HepG2 (cell line): ENCODE data around the gene TASP1. TPM values are rescaled to one million over a fixed set of nuclear protein-coding genes. Genes with fewer than 3 reads are reported as not detected.

Experiments used
- CC2D1A ChIP-seq: sonication (generic); formaldehyde crosslinking; IDR thresholded peaks from 2 replicates; pipeline ENCODE4 v1.8.1; 2023; ENCODE audit warnings: mild to moderate bottlenecking, missing genetic modification reagents
- CEBPZ ChIP-seq: IDR thresholded peaks from 2 replicates; pipeline ENCODE4 v1.6.1; 2012; ENCODE audit warnings: low read length, improper control_type of control experiment
- DNMT3B ChIP-seq: conservative IDR thresholded peaks from 2 replicates; pipeline ENCODE4 v1.6.1; 2016; ENCODE audit warnings: missing biosample characterization, control low read depth
- ETS1 ChIP-seq: sonication (generic); formaldehyde crosslinking; IDR thresholded peaks from 2 replicates; pipeline ENCODE4 v1.4.0; 2020; ENCODE audit warnings: missing genetic modification reagents
- KLF13 ChIP-seq: sonication (generic); formaldehyde crosslinking; IDR thresholded peaks from 2 replicates; pipeline ENCODE4 v1.4.0; 2020; ENCODE audit warnings: mild to moderate bottlenecking, missing genetic modification reagents
- RBAK ChIP-seq: sonication (generic); formaldehyde crosslinking; IDR thresholded peaks from 2 replicates; pipeline ENCODE4 v1.5.1; 2020; ENCODE audit warnings: mild to moderate bottlenecking, missing genetic modification reagents
- RBFOX2 ChIP-seq: fragments of 200-400 bp; formaldehyde crosslinking; IDR thresholded peaks from 2 replicates; pipeline ENCODE4 v1.6.1; 2017; ENCODE audit warnings: low read depth, mild to moderate bottlenecking, low read length
- RERE ChIP-seq: IDR thresholded peaks from 2 replicates; pipeline ENCODE4 v1.6.1; 2016; ENCODE audit warnings: low read depth, missing genetic modification reagents, missing compliant biosample characterization
- STAT6 ChIP-seq: sonication (generic); formaldehyde crosslinking; IDR thresholded peaks from 2 replicates; pipeline ENCODE4 v1.4.0; 2020; ENCODE audit warnings: missing genetic modification reagents, mild to moderate bottlenecking, borderline replicate concordance
- TERF1 ChIP-seq: sonication (generic); formaldehyde crosslinking; IDR thresholded peaks from 2 replicates; pipeline ENCODE4 v1.8.0; 2022; ENCODE audit warnings: mild to moderate bottlenecking, missing genetic modification reagents, moderate library complexity
- ZBTB1 ChIP-seq: sonication (generic); formaldehyde crosslinking; IDR thresholded peaks from 2 replicates; pipeline ENCODE4 v1.4.0; 2020; ENCODE audit warnings: missing genetic modification reagents, borderline replicate concordance
- ZBTB38 ChIP-seq: sonication (generic); formaldehyde crosslinking; IDR thresholded peaks from 2 replicates; pipeline ENCODE4 v1.5.1; 2020; ENCODE audit warnings: mild to moderate bottlenecking, missing genetic modification reagents
- ZNF616 ChIP-seq: sonication (generic); formaldehyde crosslinking; IDR thresholded peaks from 2 replicates; pipeline ENCODE4 v1.5.0; 2020; ENCODE audit warnings: low read depth, mild to moderate bottlenecking, missing genetic modification reagents
- polyA plus RNA-seq, 8 experiments: library from polyadenylated mRNA; depleted of rRNA in 3 of 8; stranded (reverse) in 7 of 8; unstranded in 1 of 8; fragments of >200 nt; fragmentation: Illumina TruSeq in 4 of 8; extraction: Trizol in 4 of 8; gene quantifications; 2 replicates each; pipeline versions ENCODE4 v1.2.1 to v1.2.3, GENCODE V29; 2011 to 2016; ENCODE audit warnings: low read depth in 4 of 8, missing spikeins in 1 of 8, mixed read lengths in 1 of 8; ENCODE audit not compliant: insufficient read depth in 1 of 8
- total RNA-seq, 5 experiments: library from RNA; depleted of rRNA; stranded (reverse); fragments of >200 nt; fragmentation: Illumina TruSeq; extraction: Trizol; gene quantifications; 2 replicates each; pipeline ENCODE4 v1.2.3, GENCODE V29; 2016; ENCODE audit warnings: low read depth in 1 of 5

Gene TASP1
- total and polyA plus RNA-seq, 2 of the 13 experiments (the other 11 are each of a cell fraction or from before 2014, with no cell fraction given): 10.0 to 25.2 TPM

- TF ChIP-seq RERE (CRISPR knock-in tag): no peak
- TF ChIP-seq DNMT3B (CRISPR knock-in tag): no peak; the same call in 1 of the 2 replicates
- TF ChIP-seq ZBTB1: no peak
- no peak for TF ChIP-seq TERF1 (CRISPR knock-in tag)
- TF ChIP-seq KLF13 (CRISPR knock-in tag): no peak
- TF ChIP-seq CEBPZ: no peak
- TF ChIP-seq CC2D1A (CRISPR knock-in tag): no peak
- no peak for TF ChIP-seq RBFOX2
- no peak for TF ChIP-seq ZNF616 (CRISPR knock-in tag)
- no peak for TF ChIP-seq ETS1 (CRISPR knock-in tag)
- TF ChIP-seq STAT6 (CRISPR knock-in tag): no peak
- no peak for TF ChIP-seq RBAK (CRISPR knock-in tag)
- no peak for TF ChIP-seq ZBTB38 (CRISPR knock-in tag)
Observed at GRCh38 chr20:13422637-13423036, 216.1 kb downstream of the TASP1 start (continued).
